ENCODE data around the gene ZNF385A.

- TF ChIP-seq EZH2 (IDR thresholded peaks at IDR 0.05; ENCODE audit: borderline replicate concordance, low read length) (no peak), CTCF (IDR thresholded peaks at IDR 0.05; ENCODE audit: low read length) (no peak)
Measured at GRCh38 chr12:54357506-54358190, 26.9 kb downstream of the ZNF385A start.
